CD14-positive monocyte (primary cell): ENCODE measurements around the gene ERBB4. TPM values are rescaled to one million over a fixed set of nuclear protein-coding genes. Genes with fewer than 3 reads are reported as not detected.

ENCODE experiments used
- DNase-seq, 3 donors: peaks; one replicate each; pipeline ENCODE4 v3.0.0-alpha.2; 2011 to 2022
- H2AFZ ChIP-seq: 2 replicates; pipeline ENCODE4 v1.6.0; 2012; ENCODE audit warnings: mild to moderate bottlenecking, low read depth, low read length, inconsistent platforms; ENCODE audit not compliant: insufficient read depth, poor library complexity, severe bottlenecking
- H3K27ac ChIP-seq, 2 donors: 1 replicate in 1 of 2; 2 replicates in 1 of 2; pipeline ENCODE4 v1.5.1; 2012 to 2013; ENCODE audit warnings: low read length in 2 of 2, control low read depth in 1 of 2, inconsistent platforms in 1 of 2, low read depth in 1 of 2, mild to moderate bottlenecking in 1 of 2
- H3K27me3 ChIP-seq, 2 donors: one replicate each; pipeline versions ENCODE4 v1.6.0 to v1.6.1; 2011 to 2013; ENCODE audit warnings: low read length in 2 of 2; ENCODE audit not compliant: control insufficient read depth in 2 of 2, insufficient read depth in 2 of 2
- H3K36me3 ChIP-seq, 2 donors: replicated peaks in 1 of 2; 1 replicate in 1 of 2; 2 replicates in 1 of 2; pipeline versions ENCODE4 v1.5.1 to v1.6.1; 2012 to 2013; ENCODE audit warnings: low read length in 2 of 2, control low read depth in 1 of 2, inconsistent platforms in 1 of 2, mild to moderate bottlenecking in 1 of 2; ENCODE audit not compliant: insufficient read depth in 2 of 2, control insufficient read depth in 1 of 2
- H3K4me1 ChIP-seq, 2 donors: 1 replicate in 1 of 2; 2 replicates in 1 of 2; pipeline versions ENCODE4 v1.5.1 to v1.6.1; 2012 to 2013; ENCODE audit warnings: low read length in 2 of 2, control low read depth in 1 of 2, inconsistent platforms in 1 of 2, mild to moderate bottlenecking in 1 of 2, moderate library complexity in 1 of 2; ENCODE audit not compliant: insufficient read depth in 2 of 2, control insufficient read depth in 1 of 2
- H3K4me2 ChIP-seq: replicated peaks from 2 replicates; pipeline ENCODE3; 2012; ENCODE audit warnings: low read length, moderate library complexity, mild to moderate bottlenecking; ENCODE audit not compliant: poor library complexity, severe bottlenecking; ENCODE audit errors: extremely low read depth
- H3K4me3 ChIP-seq, 3 experiments: fragments of 200-600 bp in 1 of 3; sonication (generic) in 1 of 3; replicated peaks in 1 of 3; 1 replicate in 2 of 3; 2 replicates in 1 of 3; pipeline ENCODE4 v1.5.1; 2011 to 2013; ENCODE audit warnings: low read length in 3 of 3, mild to moderate bottlenecking in 3 of 3, control low read depth in 2 of 3, low read depth in 2 of 3, inconsistent platforms in 1 of 3, moderate library complexity in 1 of 3
- H3K79me2 ChIP-seq: 2 replicates; pipeline ENCODE4 v1.6.0; 2012; ENCODE audit warnings: mild to moderate bottlenecking, control low read depth, inconsistent platforms, low read length, moderate library complexity; ENCODE audit not compliant: insufficient read depth
- H3K9ac ChIP-seq: 2 replicates; pipeline ENCODE4 v1.6.0; 2017; ENCODE audit warnings: low read length, mild to moderate bottlenecking; ENCODE audit not compliant: insufficient read depth, poor library complexity, severe bottlenecking
- H3K9me3 ChIP-seq, 2 donors: replicated peaks in 1 of 2; 1 replicate in 1 of 2; 2 replicates in 1 of 2; pipeline versions ENCODE4 v1.5.1 to v1.6.1; 2012 to 2013; ENCODE audit warnings: low read length in 2 of 2, control low read depth in 1 of 2; ENCODE audit not compliant: control insufficient read depth in 1 of 2, insufficient read depth in 1 of 2
- H4K20me1 ChIP-seq: 2 replicates; pipeline ENCODE4 v1.6.0; 2012; ENCODE audit warnings: mild to moderate bottlenecking, low read length, control low read depth, moderate library complexity; ENCODE audit not compliant: insufficient read depth
- H3K27ac Mint-ChIP-seq, 7 donors: one replicate each; pipeline ENCODE4 v1.8.0; 2020; ENCODE audit warnings: mild to moderate bottlenecking in 7 of 7, mixed read lengths in 7 of 7, moderate library complexity in 6 of 7, inconsistent platforms in 2 of 7
- H3K27me3 Mint-ChIP-seq, 3 donors: one replicate each; pipeline ENCODE4 v1.8.0; 2021 to 2022; ENCODE audit warnings: low read depth in 3 of 3, mild to moderate bottlenecking in 3 of 3, mixed read lengths in 3 of 3, moderate library complexity in 3 of 3, inconsistent platforms in 1 of 3
- H3K36me3 Mint-ChIP-seq, 2 donors: one replicate each; pipeline ENCODE4 v1.8.0; 2020; ENCODE audit warnings: mixed read lengths in 2 of 2, inconsistent platforms in 1 of 2, mild to moderate bottlenecking in 1 of 2
- H3K4me1 Mint-ChIP-seq: one replicate; pipeline ENCODE4 v1.8.0; 2020; ENCODE audit warnings: mild to moderate bottlenecking, mixed read lengths
- H3K4me3 Mint-ChIP-seq, 2 donors: one replicate each; pipeline ENCODE4 v1.8.0; 2020; ENCODE audit warnings: mild to moderate bottlenecking in 2 of 2, mixed read lengths in 2 of 2, moderate library complexity in 1 of 2
- H3K9me3 Mint-ChIP-seq, 7 donors: one replicate each; pipeline ENCODE4 v1.8.0; 2020 to 2022; ENCODE audit warnings: mixed read lengths in 7 of 7, mild to moderate bottlenecking in 6 of 7, moderate library complexity in 6 of 7, inconsistent platforms in 2 of 7
- CTCF ChIP-seq: fragments of 200-600 bp; IDR thresholded peaks from one replicate; pipeline ENCODE4 v1.8.0; 2022; ENCODE audit warnings: antibody characterized with exemption, mild to moderate bottlenecking
- WGBS: methylation state at CpG from one replicate; pipeline ENCODE4 v1.1.5; 2013; ENCODE audit warnings: missing lambda C conversion rate; ENCODE audit not compliant: insufficient coverage; 5-methylcytosine and 5-hydroxymethylcytosine counted together
- intact Hi-C, 2 donors: fragments of 100-400 bp; cut with micrococcal nuclease; formaldehyde crosslinking; loops; one replicate each; pipeline versions ENCODE4 v1.15.0 to v1.15.1; 2023
- polyA plus RNA-seq, 3 donors: library from polyadenylated mRNA; depleted of rRNA in 1 of 3; unstranded in 2 of 3; stranded (reverse) in 1 of 3; fragments of 300-500 nt in 2 of 3; fragments of >200 nt in 1 of 3; fragmentation: Illumina TruSeq in 2 of 3; gene quantifications; 1 replicate in 2 of 3; 2 replicates in 1 of 3; pipeline ENCODE4 v1.2.3, GENCODE V29; 2012 to 2021

ERBB4 gene
- polyA plus RNA-seq, 3 donors = not detected

GRCh38 chr2:212173331-212173730 lies 365.3 kb downstream of the ERBB4 start:
- Mint-ChIP-seq H3K4me3 (no peak overlapping the region), H3K27ac (no peak overlapping the region), H3K9me3 (peaks cover 2 to 14% (median 6%) of the 10 kb centered on the region in 7 donors), H3K36me3 (no peaks in the 10 kb centered on the region), H3K4me1 (no peaks in the 10 kb centered on the region), H3K27me3 (peaks cover 0 to 1% (median 1%) of the 10 kb centered on the region in 3 donors)
- H2AFZ ChIP-seq = no peak overlapping the region
- peaks cover 0 to 3% of the 10 kb centered on the region in 2 donors for H3K9me3 ChIP-seq
- no peak for TF ChIP-seq CTCF
- no peak for DNase-seq
- H4K20me1 ChIP-seq = no peaks in the 10 kb centered on the region
- intact Hi-C loops = no loop called here
- no peaks in the 10 kb centered on the region for H3K79me2 ChIP-seq
- no peak overlapping the region for H3K9ac ChIP-seq
- H3K36me3 ChIP-seq = no peaks in the 10 kb centered on the region
- no CpG with 5 or more reads among the region's 1 CpG for WGBS
- no peak overlapping the region for H3K4me3 ChIP-seq
- no peak overlapping the region for H3K4me2 ChIP-seq
- no peak overlapping the region for H3K27ac ChIP-seq
- no peaks in the 10 kb centered on the region for H3K4me1 ChIP-seq
- H3K27me3 ChIP-seq = no peaks in the 10 kb centered on the region

GRCh38 chr2:212170382-212170781 lies 368.2 kb downstream of the ERBB4 start:
- intact Hi-C loops = no loop called here
- no peak overlapping the region for H3K4me2 ChIP-seq
- Mint-ChIP-seq H3K4me1 (no peaks in the 10 kb centered on the region), H3K27ac (no peak overlapping the region), H3K27me3 (peaks cover 0 to 1% (median 0%) of the 10 kb centered on the region in 3 donors), H3K36me3 (no peaks in the 10 kb centered on the region), H3K9me3 (peaks cover 2 to 14% (median 6%) of the 10 kb centered on the region in 7 donors), H3K4me3 (no peak overlapping the region)
- no peak overlapping the region for H3K9ac ChIP-seq
- WGBS = 76% methylated on average over 2 of the region's 2 CpGs
- H3K4me3 ChIP-seq = no peak overlapping the region
- no peaks in the 10 kb centered on the region for H3K79me2 ChIP-seq
- no peak for TF ChIP-seq CTCF
- H3K4me1 ChIP-seq = no peaks in the 10 kb centered on the region
- no peaks in the 10 kb centered on the region for H3K36me3 ChIP-seq
- DNase-seq = no peak
- H3K9me3 ChIP-seq = peaks cover 0 to 3% of the 10 kb centered on the region in 2 donors
- no peaks in the 10 kb centered on the region for H4K20me1 ChIP-seq
- H3K27ac ChIP-seq = no peak overlapping the region
- H3K27me3 ChIP-seq = no peaks in the 10 kb centered on the region
- no peak overlapping the region for H2AFZ ChIP-seq
